ENCODE measurements around the gene TCEA3.

Gene TCEA3

GRCh38 chr1:23400324-23401114 is 24.0 kb downstream of the TCEA3 start:
- no peaks in the 10 kb centered on the region for H3K9me3 Mint-ChIP-seq
- peaks cover 15% of the 10 kb centered on the region for H3K27me3 Mint-ChIP-seq
- peak overlapping the region; percentile 80 for H3K27ac Mint-ChIP-seq
- H3K4me1 Mint-ChIP-seq (ENCODE audit: low read depth), result peaks cover 41% of the 10 kb centered on the region
- intact Hi-C loops (cut with micrococcal nuclease), result loop anchor here (5.0 kb wide), 1 partner anchor 73 kb away; no protein-coding TSS in a partner anchor
- no peak overlapping the region for H3K4me3 Mint-ChIP-seq
- H3K36me3 Mint-ChIP-seq (ENCODE audit: low read depth), result no peaks in the 10 kb centered on the region

GRCh38 chr1:23399229-23399628 is 25.3 kb downstream of the TCEA3 start:
- Mint-ChIP-seq H3K4me3 (no peak overlapping the region), H3K36me3 (ENCODE audit: low read depth) (no peaks in the 10 kb centered on the region), H3K4me1 (ENCODE audit: low read depth) (peaks cover 44% of the 10 kb centered on the region), H3K27ac (no peak overlapping the region), H3K9me3 (no peaks in the 10 kb centered on the region), H3K27me3 (peaks cover 18% of the 10 kb centered on the region)
- intact Hi-C loops (cut with micrococcal nuclease), result no loop called here

GRCh38 chr1:23397908-23398307 is 26.6 kb downstream of the TCEA3 start:
- Mint-ChIP-seq H3K36me3 (ENCODE audit: low read depth) (no peaks in the 10 kb centered on the region), H3K4me3 (no peak overlapping the region), H3K4me1 (ENCODE audit: low read depth) (peaks cover 31% of the 10 kb centered on the region), H3K27me3 (peaks cover 18% of the 10 kb centered on the region), H3K9me3 (no peaks in the 10 kb centered on the region), H3K27ac (no peak overlapping the region)
- intact Hi-C loops (cut with micrococcal nuclease), result no loop called here

- peaks cover 16% of the 10 kb centered on the region for H3K4me1 Mint-ChIP-seq (ENCODE audit: low read depth)
- H3K27me3 Mint-ChIP-seq, result peaks cover 18% of the 10 kb centered on the region
- H3K27ac Mint-ChIP-seq, result no peak overlapping the region
- no peaks in the 10 kb centered on the region for H3K9me3 Mint-ChIP-seq
- H3K36me3 Mint-ChIP-seq (ENCODE audit: low read depth), result no peaks in the 10 kb centered on the region
- H3K4me3 Mint-ChIP-seq, result no peak overlapping the region
- intact Hi-C loops (cut with micrococcal nuclease), result no loop called here
These were observed 28.2 kb downstream of the TCEA3 start for GRCh38 chr1:23396380-23396779.

GRCh38 chr1:23395849-23396248 is 28.7 kb downstream of the TCEA3 start:
- Mint-ChIP-seq H3K27me3 (peaks cover 18% of the 10 kb centered on the region), H3K4me3 (no peak overlapping the region), H3K27ac (no peak overlapping the region), H3K4me1 (ENCODE audit: low read depth) (peaks cover 11% of the 10 kb centered on the region), H3K36me3 (ENCODE audit: low read depth) (no peaks in the 10 kb centered on the region), H3K9me3 (no peaks in the 10 kb centered on the region)
- intact Hi-C loops (cut with micrococcal nuclease), result no loop called here

- H3K4me1 Mint-ChIP-seq (ENCODE audit: low read depth), result peaks cover 11% of the 10 kb centered on the region
- no peaks in the 10 kb centered on the region for H3K36me3 Mint-ChIP-seq (ENCODE audit: low read depth)
- no peak overlapping the region for H3K27ac Mint-ChIP-seq
- peaks cover 22% of the 10 kb centered on the region for H3K27me3 Mint-ChIP-seq
- intact Hi-C loops (cut with micrococcal nuclease), result no loop called here
- H3K4me3 Mint-ChIP-seq, result no peak overlapping the region
- H3K9me3 Mint-ChIP-seq, result no peaks in the 10 kb centered on the region
These were observed 29.3 kb downstream of the TCEA3 start for GRCh38 chr1:23395154-23395724.

- Mint-ChIP-seq H3K9me3 (no peaks in the 10 kb centered on the region), H3K4me1 (ENCODE audit: low read depth) (peaks cover 16% of the 10 kb centered on the region), H3K27me3 (peaks cover 22% of the 10 kb centered on the region), H3K36me3 (ENCODE audit: low read depth) (no peaks in the 10 kb centered on the region), H3K4me3 (no peak overlapping the region), H3K27ac (no peak overlapping the region)
- intact Hi-C loops (cut with micrococcal nuclease), result no loop called here
These were observed 29.9 kb downstream of the TCEA3 start for GRCh38 chr1:23394684-23395083.

GRCh38 chr1:23394181-23394580 is 30.4 kb downstream of the TCEA3 start:
- H3K4me3 Mint-ChIP-seq, result no peak overlapping the region
- H3K27ac Mint-ChIP-seq, result no peak overlapping the region
- peaks cover 18% of the 10 kb centered on the region for H3K4me1 Mint-ChIP-seq (ENCODE audit: low read depth)
- H3K9me3 Mint-ChIP-seq, result no peaks in the 10 kb centered on the region
- peaks cover 22% of the 10 kb centered on the region for H3K27me3 Mint-ChIP-seq
- intact Hi-C loops (cut with micrococcal nuclease), result no loop called here
- H3K36me3 Mint-ChIP-seq (ENCODE audit: low read depth), result no peaks in the 10 kb centered on the region

- Mint-ChIP-seq H3K4me1 (ENCODE audit: low read depth) (peaks cover 18% of the 10 kb centered on the region), H3K36me3 (ENCODE audit: low read depth) (no peaks in the 10 kb centered on the region), H3K4me3 (no peak overlapping the region), H3K27me3 (peaks cover 22% of the 10 kb centered on the region), H3K9me3 (no peaks in the 10 kb centered on the region), H3K27ac (no peak overlapping the region)
- intact Hi-C loops (cut with micrococcal nuclease), result no loop called here
These were observed 30.8 kb downstream of the TCEA3 start for GRCh38 chr1:23393706-23394105.

- Mint-ChIP-seq H3K4me1 (ENCODE audit: low read depth) (peaks cover 18% of the 10 kb centered on the region), H3K27me3 (peaks cover 19% of the 10 kb centered on the region), H3K4me3 (no peak overlapping the region), H3K36me3 (ENCODE audit: low read depth) (no peaks in the 10 kb centered on the region), H3K9me3 (no peaks in the 10 kb centered on the region), H3K27ac (no peak overlapping the region)
- intact Hi-C loops (cut with micrococcal nuclease), result no loop called here
These were observed 32.3 kb downstream of the TCEA3 start for GRCh38 chr1:23392125-23392855.

- Mint-ChIP-seq H3K36me3 (ENCODE audit: low read depth) (no peaks in the 10 kb centered on the region), H3K27ac (no peak overlapping the region), H3K9me3 (no peaks in the 10 kb centered on the region), H3K4me1 (ENCODE audit: low read depth) (peaks cover 20% of the 10 kb centered on the region), H3K4me3 (no peak overlapping the region), H3K27me3 (peaks cover 22% of the 10 kb centered on the region)
- intact Hi-C loops (cut with micrococcal nuclease), result no loop called here
These were observed 34.7 kb downstream of the TCEA3 start for GRCh38 chr1:23389837-23390321.

GRCh38 chr1:23387494-23387893 is 37.1 kb downstream of the TCEA3 start:
- H3K4me3 Mint-ChIP-seq, result no peak overlapping the region
- peaks cover 31% of the 10 kb centered on the region for H3K27me3 Mint-ChIP-seq
- intact Hi-C loops (cut with micrococcal nuclease), result no loop called here

GRCh38 chr1:23385119-23385621 is 39.4 kb downstream of the TCEA3 start:
- Mint-ChIP-seq H3K36me3 (ENCODE audit: low read depth) (no peaks in the 10 kb centered on the region), H3K9me3 (no peaks in the 10 kb centered on the region), H3K27ac (no peak overlapping the region), H3K4me1 (ENCODE audit: low read depth) (peaks cover 36% of the 10 kb centered on the region), H3K27me3 (peaks cover 47% of the 10 kb centered on the region), H3K4me3 (no peak overlapping the region)
- intact Hi-C loops (cut with micrococcal nuclease), result no loop called here

More at GRCh38 chr1:23387494-23387893, 37.1 kb downstream of the TCEA3 start:
- Mint-ChIP-seq H3K27ac (no peak overlapping the region), H3K9me3 (no peaks in the 10 kb centered on the region), H3K36me3 (ENCODE audit: low read depth) (no peaks in the 10 kb centered on the region), H3K4me1 (ENCODE audit: low read depth) (peaks cover 29% of the 10 kb centered on the region)
